ENCODE measurements around the gene TMEM240.

TMEM240 gene

DNA sequence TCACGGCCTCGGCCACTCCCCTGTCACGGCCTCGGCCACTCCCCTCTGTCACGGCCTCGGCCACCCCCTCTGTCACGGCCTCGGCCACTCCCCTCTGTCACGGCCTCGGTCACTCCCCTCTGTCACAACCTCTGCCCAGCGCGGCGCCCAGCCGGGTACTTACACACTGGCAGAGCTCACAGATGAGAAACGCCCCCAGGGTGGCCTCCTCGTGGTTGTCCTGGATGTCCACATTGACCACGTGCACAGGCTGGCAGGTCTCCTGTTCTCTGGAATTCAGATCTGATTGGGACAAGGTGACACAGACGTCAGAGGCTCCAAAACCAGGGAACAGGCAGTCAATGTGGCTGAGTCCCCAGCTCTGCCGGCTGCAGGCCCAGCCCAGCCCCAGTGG is 3.3 kb upstream of the TMEM240 start:
- DNase-seq (ENCODE audit: low spot score) = peak; percentile 70
- TF ChIP-seq, protein P1, sequence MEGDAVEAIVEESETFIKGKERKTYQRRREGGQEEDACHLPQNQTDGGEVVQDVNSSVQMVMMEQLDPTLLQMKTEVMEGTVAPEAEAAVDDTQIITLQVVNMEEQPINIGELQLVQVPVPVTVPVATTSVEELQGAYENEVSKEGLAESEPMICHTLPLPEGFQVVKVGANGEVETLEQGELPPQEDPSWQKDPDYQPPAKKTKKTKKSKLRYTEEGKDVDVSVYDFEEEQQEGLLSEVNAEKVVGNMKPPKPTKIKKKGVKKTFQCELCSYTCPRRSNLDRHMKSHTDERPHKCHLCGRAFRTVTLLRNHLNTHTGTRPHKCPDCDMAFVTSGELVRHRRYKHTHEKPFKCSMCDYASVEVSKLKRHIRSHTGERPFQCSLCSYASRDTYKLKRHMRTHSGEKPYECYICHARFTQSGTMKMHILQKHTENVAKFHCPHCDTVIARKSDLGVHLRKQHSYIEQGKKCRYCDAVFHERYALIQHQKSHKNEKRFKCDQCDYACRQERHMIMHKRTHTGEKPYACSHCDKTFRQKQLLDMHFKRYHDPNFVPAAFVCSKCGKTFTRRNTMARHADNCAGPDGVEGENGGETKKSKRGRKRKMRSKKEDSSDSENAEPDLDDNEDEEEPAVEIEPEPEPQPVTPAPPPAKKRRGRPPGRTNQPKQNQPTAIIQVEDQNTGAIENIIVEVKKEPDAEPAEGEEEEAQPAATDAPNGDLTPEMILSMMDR (IDR thresholded peaks at IDR 0.05; ENCODE audit: poor library complexity, severe bottlenecking) = no peak
- no peaks in the 10 kb centered on the region for H3K9me3 ChIP-seq (ENCODE audit: severe bottlenecking)
- peaks cover 19% of the 10 kb centered on the region for H3K36me3 ChIP-seq (ENCODE audit: low read depth)
- no peak overlapping the region for H3K4me3 ChIP-seq (ENCODE audit: severe bottlenecking)
- no peak overlapping the region for H3K27ac ChIP-seq (ENCODE audit: poor library complexity, severe bottlenecking)
- no peak for ATAC-seq (ENCODE audit: low read depth)
- H3K4me1 ChIP-seq (ENCODE audit: insufficient read depth, poor library complexity, severe bottlenecking) = no peaks in the 10 kb centered on the region
- H3K27me3 ChIP-seq (ENCODE audit: insufficient read depth, poor library complexity, severe bottlenecking) = no peaks in the 10 kb centered on the region

DNA sequence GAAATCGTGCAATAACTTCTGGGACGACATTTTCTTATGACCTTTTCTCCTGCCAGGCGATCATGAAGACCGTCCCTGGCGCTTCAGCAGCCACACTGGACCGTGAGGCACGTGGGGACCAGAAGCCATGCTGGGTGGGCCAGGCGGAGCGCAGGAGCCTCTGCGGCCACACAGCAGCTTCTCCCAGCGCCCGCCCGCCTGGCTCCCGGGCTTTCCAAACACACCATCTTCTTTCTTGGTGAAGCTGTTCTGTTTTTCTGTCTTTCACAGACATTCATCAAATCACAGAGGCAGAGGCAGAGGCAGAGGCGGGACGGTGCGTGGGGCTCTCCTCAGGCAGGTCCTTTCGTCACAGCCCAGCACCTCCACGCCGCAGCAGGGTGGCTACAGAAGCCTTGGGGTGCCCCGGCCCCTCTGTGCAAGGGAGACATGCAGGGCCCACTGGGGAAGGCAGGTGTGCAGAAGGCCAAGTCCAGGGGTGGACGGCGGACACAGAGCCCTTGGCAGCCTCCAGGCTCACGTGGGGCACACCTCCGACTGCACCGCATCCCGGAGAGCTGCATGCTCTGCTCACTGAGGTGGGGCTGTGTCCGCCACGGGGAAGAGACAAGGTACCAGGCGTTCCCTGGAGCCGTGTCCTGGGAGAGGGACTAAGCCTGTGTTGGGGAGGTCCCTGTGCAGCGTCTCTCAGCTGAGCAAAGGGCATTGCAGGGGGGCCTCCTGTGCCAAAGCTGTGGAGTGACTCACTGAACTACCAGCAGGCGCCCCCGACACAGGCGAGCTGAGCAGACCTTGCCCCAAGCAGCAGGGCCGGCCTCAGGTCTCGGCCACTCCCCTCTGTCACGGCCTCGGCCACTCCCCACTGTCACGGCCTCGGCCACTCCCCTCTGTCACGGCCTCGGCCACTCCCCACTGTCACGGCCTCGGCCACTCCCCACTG is 2.6 kb upstream of the TMEM240 start:
- Histone ChIP-seq H3K4me3 (ENCODE audit: severe bottlenecking) (no peak overlapping the region), H3K27ac (ENCODE audit: poor library complexity, severe bottlenecking) (no peak overlapping the region), H3K4me1 (ENCODE audit: insufficient read depth, poor library complexity, severe bottlenecking) (no peaks in the 10 kb centered on the region), H3K27me3 (ENCODE audit: insufficient read depth, poor library complexity, severe bottlenecking) (no peaks in the 10 kb centered on the region), H3K36me3 (ENCODE audit: low read depth) (peaks cover 19% of the 10 kb centered on the region), H3K9me3 (ENCODE audit: severe bottlenecking) (no peaks in the 10 kb centered on the region)
- TF ChIP-seq, protein P1 (IDR thresholded peaks at IDR 0.05; ENCODE audit: poor library complexity, severe bottlenecking) = no peak
- ATAC-seq (ENCODE audit: low read depth) (no peak), DNase-seq (ENCODE audit: low spot score) (peak; percentile 62)

DNA sequence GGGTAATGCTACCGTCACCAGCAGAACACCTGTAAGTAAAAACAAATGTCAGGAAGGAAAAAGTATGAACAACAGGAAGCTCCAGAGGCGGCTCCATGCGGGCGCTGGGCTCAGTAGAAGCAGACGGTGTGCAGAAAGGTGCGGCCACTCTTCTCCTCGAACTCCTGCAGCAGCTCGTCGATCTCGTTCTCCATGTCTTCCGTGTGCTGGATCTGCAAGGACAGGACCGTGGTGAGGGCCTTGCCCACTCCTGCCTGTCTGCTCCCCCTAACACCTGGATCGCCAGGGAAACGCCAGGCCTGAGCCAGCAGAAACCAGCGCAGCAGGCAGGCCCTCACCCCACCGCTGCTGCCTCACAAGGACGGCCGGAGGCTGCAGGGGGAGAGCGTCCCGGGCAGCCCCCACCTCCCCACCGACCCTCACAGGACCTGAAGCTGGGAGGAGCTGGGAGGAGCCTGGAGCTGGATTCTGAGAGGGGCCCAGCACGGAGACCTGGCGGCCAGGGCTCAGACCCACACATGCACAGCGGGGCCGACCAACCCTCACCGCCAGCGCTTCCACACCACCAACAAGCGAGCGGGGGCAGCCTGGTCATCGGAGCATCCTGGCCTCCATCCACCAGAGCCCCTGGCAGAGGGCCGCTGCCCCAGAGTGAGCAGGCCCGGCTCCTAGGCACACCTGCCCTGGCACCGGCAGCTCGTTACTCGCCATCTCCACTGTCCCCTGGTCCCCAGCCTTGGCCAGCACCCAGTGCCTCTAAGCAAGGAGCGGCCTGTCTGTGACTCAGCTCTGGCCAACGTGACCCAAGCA is 1.7 kb upstream of the TMEM240 start:
- Histone ChIP-seq H3K36me3 (ENCODE audit: low read depth) (peaks cover 19% of the 10 kb centered on the region), H3K27ac (ENCODE audit: poor library complexity, severe bottlenecking) (no peak overlapping the region), H3K27me3 (ENCODE audit: insufficient read depth, poor library complexity, severe bottlenecking) (no peaks in the 10 kb centered on the region), H3K9me3 (ENCODE audit: severe bottlenecking) (no peaks in the 10 kb centered on the region), H3K4me1 (ENCODE audit: insufficient read depth, poor library complexity, severe bottlenecking) (no peaks in the 10 kb centered on the region), H3K4me3 (ENCODE audit: severe bottlenecking) (no peak overlapping the region)
- DNase-seq (ENCODE audit: low spot score) = peak; percentile 57
- no peak for ATAC-seq (ENCODE audit: low read depth)
- TF ChIP-seq, protein P1 (IDR thresholded peaks at IDR 0.05; ENCODE audit: poor library complexity, severe bottlenecking) = no peak

DNA sequence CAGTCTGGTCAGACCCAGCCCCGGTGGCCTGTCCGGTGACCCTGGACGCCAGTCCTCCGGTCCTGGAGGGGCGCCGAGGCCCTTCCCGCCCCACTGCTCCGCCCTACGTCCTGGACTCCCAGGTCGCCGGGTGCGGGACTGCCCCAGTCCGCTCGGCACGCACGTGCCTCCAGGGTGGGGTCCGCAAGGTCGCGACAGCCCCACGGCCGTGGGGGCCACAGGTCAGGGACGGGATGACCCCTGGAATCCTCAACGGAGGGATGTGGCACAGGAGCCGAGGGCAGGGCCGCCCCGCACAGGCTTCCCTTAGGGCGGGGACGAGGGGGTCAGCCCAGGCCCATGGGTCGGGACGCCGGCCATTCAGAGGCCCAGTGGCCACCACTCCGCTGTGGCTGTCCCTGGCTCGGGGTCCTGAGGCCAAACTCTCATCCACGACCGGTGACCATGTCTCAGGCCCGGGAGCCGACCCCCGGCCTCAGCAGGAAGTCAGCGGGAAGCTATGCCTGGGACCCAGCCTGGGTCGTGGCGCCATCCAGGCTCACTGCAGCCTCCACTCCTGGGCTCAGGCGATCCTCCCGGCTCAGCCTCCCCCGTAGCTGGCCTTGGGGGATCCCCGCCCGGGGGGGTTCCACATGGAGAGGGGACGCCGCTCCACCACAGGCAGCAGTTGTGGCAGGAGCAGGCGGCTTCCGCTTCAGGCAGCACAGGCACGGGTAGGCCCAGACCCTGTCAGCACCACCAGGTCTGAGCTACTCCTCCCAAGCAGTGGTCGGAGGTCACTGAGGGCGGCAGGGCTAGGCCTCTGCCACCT is 599 bp upstream of the TMEM240 start:
- H3K4me3 ChIP-seq (ENCODE audit: severe bottlenecking) = no peak overlapping the region
- no peak overlapping the region for H3K27ac ChIP-seq (ENCODE audit: poor library complexity, severe bottlenecking)
- H3K9me3 ChIP-seq (ENCODE audit: severe bottlenecking) = no peaks in the 10 kb centered on the region
- ATAC-seq (ENCODE audit: low read depth) (no peak), DNase-seq (ENCODE audit: low spot score) (peak; percentile 54)
- no peaks in the 10 kb centered on the region for H3K4me1 ChIP-seq (ENCODE audit: insufficient read depth, poor library complexity, severe bottlenecking)
- TF ChIP-seq, protein P1 (IDR thresholded peaks at IDR 0.05; ENCODE audit: poor library complexity, severe bottlenecking) = no peak
- no peaks in the 10 kb centered on the region for H3K27me3 ChIP-seq (ENCODE audit: insufficient read depth, poor library complexity, severe bottlenecking)
- peaks cover 19% of the 10 kb centered on the region for H3K36me3 ChIP-seq (ENCODE audit: low read depth)
